ENCODE data around the gene EXOG.

EXOG gene, protein sequence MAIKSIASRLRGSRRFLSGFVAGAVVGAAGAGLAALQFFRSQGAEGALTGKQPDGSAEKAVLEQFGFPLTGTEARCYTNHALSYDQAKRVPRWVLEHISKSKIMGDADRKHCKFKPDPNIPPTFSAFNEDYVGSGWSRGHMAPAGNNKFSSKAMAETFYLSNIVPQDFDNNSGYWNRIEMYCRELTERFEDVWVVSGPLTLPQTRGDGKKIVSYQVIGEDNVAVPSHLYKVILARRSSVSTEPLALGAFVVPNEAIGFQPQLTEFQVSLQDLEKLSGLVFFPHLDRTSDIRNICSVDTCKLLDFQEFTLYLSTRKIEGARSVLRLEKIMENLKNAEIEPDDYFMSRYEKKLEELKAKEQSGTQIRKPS

DNA sequence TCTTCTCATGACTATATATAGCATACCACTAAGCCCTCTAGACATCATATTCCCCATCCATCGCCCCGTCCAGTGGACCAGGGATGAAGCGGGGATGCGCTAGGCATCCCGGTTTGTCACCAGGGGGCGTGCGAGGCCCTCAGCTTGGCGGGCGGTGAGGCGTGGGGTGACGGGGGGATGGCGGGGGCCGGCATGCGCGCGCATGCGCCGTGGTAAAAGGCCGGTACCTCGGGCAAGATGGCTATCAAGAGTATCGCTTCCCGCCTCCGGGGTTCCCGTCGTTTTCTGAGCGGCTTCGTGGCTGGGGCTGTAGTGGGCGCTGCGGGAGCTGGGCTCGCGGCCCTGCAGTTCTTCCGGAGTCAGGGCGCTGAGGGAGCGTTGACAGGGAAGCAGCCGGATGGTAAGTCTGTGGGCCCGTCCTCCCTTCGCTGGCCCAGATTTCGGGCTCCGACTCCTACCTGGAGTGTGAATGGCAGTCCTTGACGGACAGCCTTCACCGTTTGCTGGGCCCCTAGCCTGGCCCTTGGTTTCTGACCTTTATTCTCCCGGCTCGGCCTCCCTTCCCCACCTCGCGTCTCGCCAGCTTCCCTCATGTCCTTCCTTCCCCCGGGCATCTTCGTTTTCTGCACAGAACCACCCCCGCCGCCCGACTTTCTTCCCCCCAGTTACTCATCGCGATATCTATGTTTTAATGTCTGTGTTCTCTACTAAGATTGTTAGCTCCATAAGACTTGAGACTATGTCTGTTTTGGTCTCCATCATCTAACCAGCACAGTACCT lies at the start of gene EXOG:
Gene EXOG (plus strand): TSS at position 210 of the 780 bp plus-strand sequence. CDS start 28 bp downstream, at position 238.
- peak; percentile 92 for DNase-seq (ENCODE audit: low read depth in 1 of 2, low spot score in 1 of 2)

DNA sequence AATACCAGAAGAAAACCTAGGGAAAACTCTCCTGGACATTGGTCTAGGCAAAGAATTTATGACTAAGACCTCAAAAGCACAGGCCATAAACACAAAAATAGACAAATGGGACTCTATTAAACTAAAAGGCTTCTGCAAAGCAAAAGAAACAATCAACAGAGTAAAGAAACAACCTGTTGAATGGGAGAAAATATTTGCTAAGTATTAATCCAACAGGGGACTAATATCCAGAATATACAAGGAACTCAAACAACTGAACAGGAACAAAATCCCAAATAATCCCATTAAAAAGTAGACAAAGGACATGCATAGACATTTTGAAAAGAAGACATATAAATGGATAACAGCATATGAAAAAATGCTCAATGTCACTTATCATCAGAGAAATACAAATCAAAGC lies 49.3 kb upstream of the EXOG start:
- DNase-seq (ENCODE audit: low read depth in 1 of 2, low spot score in 1 of 2), result no peak

DNA sequence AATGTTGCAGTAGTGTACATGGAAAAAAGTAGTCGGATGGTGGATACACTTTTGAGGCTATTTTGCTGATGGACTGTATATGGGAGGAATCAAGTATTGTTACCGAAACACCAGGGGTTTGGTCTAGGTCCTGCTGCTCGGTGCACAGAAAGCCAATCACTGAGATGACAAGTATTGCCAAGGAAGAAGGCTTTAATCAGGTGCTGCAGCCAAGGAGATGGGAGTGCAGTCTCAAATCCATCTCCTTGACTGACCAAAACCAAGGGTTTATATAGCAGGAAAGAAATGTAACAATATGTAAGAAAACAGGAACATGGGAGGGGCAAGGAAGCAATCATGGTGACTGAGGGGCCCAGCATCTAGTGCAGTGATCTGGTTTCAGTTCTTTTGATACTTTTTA lies 45.3 kb upstream of the EXOG start:
- no peak for DNase-seq (ENCODE audit: low read depth in 1 of 2, low spot score in 1 of 2)

DNA sequence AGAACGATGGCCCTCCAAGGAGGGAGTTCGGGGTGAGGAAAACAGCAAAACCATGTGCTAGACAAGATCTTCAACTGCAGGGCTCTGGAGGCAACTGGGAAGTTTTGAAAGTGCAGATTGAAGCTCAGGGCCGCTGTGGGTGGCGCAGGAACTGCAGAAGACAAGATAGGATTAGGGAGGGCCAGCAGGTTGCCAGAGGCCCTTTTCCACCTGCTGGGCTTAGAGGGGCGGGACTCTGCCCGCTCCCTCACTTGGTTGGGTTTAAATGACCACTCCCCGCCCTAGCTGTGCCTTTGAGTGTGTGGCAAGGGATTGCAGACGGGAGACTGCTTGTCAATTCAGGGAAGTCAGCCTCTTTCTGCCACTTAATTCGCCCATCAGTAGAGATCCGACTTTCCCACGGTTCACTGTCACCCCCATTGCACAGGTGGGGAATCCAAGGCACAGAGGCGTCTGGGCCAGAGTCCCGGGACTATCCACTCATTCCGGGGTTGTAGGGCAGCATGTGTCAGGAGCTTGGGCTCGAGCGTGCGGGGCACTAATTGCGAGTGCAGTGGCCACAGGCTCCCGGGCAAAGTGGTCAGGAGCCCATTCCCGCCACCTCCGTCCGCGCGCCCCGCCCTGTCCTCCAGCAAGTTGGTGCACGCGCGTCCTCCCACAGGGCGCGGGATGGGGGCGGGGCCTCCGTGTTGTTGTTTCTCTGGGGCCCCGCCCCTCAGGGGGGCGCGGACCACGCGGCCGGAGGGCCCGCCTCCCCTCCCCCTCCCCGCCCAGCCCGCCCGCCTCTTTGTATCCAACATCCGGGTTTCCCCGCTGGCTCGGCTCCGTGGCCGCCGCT lies 42.8 kb upstream of the EXOG start, which contains the start of gene ACVR2B:
Gene ACVR2B (plus strand): TSS at position 816 of the 838 bp plus-strand sequence. CDS start 433 bp downstream, outside the sequence.
- peak; percentile 29 to 46 for DNase-seq (ENCODE audit: low read depth in 1 of 2, low spot score in 1 of 2)

DNA sequence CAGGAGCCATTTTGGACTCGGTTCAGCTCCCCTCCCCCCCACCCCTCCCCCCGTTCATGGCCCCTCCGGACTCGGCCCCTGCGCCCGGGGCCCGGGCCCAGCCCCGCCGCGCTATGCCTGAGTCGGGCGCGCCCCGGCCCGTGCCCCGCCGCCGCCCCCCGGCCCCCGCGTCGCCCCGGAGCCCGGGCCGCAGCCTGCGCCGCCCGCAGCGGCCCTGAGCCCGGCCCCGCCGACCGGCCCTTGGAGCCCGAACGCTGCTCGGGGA lies 42.3 kb upstream of the EXOG start:
- DNase-seq (ENCODE audit: low read depth in 1 of 2, low spot score in 1 of 2), result no peak

DNA sequence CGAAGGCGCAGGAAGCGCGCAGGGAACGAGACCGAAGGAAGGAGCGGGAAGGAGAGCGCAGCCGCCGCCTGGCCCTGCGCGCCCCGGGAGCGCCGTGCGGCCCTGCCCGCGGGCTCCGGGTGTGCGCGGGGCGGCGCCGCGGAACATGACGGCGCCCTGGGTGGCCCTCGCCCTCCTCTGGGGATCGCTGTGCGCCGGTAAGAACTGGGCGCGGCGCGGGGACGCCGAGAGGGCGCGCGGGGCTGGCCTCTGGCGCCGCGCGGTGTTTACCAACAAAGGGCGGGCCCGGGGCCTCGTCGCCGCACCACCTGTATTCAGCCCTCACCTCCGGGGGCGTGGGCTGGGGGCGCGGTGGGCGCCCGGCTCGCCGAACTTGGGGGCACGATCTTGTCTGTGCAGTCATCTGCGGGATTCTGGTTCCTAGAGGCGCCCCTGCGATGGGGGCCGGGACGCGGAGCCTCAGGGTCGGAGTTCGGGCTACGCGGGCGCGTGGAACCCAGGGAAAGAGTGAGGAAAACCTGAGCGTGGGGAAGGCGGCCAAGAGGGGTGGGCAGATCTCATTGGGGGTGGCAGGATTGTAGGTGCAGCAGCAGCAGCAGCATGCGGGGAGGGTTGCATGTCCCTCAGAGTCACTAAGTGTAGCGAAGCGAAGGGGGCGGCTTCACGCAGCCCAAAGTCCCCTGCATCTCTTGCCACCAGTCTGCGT lies 41.8 kb upstream of the EXOG start:
- DNase-seq (ENCODE audit: low read depth in 1 of 2, low spot score in 1 of 2), result peak in 1 of 2 donors; percentile 9

DNA sequence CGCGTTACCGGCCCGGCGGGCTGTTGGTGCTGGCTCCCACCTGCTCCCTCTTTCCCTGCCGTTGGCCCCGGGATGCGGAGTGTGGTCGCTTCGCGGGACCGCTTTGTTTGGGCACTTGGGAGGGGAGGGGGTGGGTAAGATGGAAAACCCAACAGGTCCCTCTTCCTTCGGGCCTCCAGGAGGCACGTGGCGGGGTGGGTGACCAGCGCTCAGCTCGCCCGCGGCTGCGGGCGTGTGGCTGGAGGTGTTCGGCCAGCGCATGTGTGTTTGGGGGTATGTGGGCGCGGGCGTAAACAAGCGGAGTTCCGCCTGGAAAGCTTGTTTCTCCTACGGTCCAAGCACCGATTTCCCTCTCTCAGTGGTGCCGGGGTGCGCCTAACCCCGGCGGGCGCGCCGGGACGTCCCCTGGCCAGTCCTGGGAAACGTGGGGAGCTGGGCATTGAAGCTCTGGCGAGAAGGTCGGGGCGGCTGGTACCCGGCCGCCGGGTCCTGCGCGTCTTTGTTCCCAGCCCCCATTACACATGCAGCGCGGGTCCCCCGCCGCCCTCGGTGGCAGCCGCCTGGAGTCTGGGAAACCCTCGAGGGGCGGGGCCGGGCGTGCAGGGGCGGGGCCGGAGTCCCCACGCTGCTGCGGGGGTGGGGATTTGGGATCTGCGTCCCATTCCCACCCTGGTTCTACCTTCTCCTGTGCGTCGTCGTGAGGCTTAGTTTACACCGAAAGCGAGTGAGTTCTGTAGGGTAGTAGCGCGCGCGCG lies 41.1 kb upstream of the EXOG start:
- DNase-seq (ENCODE audit: low read depth in 1 of 2, low spot score in 1 of 2), result peak in 1 of 2 donors; percentile 23

DNA sequence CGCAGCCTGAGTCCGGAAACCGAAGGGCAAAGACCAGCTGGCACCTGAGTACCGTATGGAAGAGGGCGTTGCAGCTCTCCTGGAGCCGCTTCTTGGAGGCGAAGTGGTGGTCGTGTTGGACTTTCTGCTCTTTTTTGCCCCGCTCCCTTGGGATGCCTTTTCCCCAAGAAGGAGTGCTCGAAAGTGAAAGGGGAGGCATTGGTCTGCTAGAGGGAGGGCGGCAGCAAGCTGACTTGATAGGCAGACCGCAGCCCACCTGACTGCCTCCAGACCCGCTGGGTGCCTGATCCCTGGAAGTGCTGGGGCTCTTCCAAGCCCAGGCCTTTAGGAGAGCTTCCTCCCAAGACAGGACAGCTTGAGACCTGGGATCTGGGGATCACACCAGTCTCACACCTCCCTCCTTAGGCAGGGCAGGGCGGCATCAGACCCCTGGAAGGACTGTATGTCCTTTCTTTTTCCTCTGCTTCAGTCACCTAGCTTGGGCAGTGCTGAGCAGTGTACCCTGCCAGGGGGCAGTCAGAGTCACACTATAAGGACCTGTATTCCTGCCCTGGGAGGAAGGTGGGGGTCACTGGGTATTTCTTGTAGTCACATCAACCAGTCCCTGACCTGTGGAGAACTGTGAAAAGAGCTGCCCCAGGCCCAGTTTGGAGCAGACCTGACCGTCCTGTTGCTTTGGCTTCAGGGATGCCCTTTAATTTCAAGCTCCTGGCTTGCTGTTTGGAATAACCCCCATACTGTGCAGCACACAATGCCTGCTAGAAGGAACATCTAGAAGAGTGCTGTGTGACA lies 40.3 kb upstream of the EXOG start:
- DNase-seq (ENCODE audit: low read depth in 1 of 2, low spot score in 1 of 2), result no peak

DNA sequence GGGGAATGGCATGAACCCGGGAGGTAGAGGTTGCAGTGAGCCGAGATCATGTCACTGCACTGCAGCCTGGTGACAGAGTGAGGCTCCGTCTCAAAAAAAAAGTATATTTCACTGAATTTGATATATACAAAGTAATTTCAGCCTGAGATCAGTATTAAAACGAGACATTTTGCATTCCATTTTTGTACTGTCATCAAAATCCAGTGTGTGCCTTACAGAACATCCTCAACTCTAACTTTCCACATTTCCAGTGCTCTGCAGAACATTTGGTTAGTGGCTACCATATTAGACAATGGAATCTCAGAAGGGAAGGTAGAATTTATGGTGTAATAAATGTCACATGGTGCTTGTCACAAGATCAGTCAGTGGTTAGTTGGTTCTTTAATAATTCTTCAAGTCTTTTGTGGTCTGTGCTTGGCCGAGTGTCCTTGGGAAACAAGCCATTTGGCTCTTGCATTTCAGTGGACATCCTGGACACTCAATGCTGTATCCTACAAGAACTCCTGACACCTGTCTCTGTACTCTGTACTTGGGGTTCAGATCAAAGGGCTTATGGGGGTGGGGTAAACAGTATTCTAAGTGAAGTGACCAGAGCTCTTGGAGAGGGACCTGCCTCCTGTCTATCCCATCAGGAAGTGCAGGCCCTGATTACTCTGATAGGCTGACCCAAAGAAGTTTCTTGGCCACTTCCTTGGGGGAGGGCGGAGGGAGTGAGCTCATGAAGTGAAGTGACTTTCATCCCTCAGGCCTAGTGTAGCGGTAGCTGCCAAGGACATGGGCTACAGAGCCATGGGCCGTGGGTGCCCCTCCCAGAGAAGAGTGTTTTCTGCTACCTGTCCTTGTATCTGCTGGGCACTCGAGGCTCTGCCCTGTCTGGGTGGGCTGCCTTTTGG lies 38.8 kb upstream of the EXOG start:
- DNase-seq (ENCODE audit: low read depth in 1 of 2, low spot score in 1 of 2), result no peak

DNA sequence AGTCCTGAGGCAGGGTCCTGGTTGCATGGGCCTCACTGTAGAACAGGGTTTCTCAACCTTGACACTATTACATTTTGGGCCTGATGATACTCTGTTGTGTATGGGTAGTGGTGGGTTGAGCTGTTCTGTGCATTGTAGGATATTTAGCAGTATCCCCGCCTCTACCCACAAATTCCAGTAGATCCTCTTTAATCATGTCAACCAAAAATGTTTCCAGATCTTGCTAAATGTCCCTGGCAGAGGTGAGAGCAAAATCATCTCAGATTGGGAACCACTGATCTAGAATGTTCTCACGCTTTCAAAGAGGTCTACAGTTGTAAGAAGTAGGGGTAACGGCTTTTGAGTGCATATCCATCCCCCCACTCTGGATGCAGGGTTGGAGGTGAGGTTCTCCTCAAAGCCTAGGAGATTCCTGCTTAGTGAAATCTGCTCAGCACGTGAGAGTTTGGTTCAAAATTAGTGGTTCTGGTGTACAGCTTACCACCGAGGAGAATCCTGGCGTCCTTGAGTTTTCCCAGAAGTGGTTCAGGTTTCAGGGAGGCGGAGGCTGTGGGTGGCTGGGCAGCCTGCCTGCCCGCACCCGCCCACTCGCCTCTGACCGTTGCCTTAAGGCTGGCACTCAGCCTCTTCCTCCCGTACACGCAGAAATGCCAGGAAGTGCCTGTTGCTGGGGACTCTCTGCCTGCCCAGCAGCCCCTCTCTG lies 37.2 kb upstream of the EXOG start:
- no peak for DNase-seq (ENCODE audit: low read depth in 1 of 2, low spot score in 1 of 2)

DNA sequence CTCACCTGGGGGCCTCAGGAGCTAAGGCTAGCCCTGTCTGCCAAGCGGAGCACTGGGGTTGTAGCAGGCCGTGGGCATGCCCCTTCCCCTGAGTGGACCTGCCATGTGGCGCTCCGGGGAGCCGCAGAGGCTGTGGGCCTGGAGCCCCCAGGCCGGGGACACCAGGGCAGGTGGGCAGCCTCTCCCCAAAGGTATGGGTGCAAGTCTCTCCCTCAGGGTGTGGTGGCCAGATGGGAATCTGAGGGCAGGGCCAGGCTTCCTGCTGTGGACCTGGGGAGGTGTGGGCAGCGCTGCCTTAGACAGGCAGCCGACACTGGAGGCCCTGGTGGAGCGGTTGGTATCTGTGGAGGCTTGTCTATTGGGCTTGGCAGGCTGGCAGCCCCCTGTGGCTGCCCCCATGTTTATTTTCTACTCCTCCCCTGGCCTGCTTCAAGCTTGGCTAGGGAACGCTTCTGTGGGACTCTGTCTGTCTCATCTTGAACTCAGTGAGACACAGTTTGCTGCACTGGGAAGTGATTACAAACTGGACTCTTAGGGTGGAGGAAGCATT lies 36.6 kb upstream of the EXOG start:
- no peak for DNase-seq (ENCODE audit: low read depth in 1 of 2, low spot score in 1 of 2)

DNA sequence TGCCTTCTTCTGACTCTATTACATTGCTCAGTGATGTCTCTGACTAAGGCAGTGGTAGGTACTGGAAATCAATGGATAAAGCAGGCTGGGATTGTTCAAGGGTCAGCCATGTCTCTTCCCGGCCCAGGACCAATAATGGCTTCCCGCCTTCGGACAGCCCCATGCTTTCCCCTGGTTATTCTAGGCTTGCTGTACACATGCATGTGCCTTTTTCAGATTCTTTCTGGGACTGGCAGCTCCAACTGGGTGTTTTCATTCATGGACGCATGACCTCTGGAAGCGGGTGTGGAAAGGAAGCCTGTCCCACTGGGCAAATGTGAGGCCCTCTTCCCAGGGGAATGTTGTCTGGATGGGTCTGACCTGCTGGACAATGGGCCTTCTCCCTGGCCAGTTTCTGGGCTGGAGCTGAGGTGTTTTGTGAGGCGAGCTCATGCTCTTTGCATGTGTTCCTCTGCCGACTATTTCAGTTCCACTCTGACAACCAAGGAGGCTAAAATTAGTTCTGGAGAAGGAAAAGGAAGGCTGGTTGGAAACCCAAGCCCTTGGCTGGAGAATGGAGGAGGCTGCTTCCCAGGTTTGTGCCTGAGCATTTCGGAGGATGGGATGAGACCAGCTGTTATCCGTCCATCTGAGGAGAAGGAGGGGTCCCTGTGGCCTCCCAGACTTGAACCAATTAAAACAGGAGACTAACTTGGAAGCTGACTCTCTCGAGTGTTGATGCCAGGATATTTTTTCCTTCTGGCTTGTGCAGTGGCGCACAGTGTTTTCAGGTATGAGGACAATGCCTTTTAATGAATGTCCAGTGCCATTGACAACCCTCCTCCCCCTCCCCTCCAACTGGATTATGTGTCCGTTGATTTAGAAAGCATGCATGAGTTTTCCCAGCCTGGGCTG lies 35.5 kb upstream of the EXOG start:
- no peak for DNase-seq (ENCODE audit: low read depth in 1 of 2, low spot score in 1 of 2)

DNA sequence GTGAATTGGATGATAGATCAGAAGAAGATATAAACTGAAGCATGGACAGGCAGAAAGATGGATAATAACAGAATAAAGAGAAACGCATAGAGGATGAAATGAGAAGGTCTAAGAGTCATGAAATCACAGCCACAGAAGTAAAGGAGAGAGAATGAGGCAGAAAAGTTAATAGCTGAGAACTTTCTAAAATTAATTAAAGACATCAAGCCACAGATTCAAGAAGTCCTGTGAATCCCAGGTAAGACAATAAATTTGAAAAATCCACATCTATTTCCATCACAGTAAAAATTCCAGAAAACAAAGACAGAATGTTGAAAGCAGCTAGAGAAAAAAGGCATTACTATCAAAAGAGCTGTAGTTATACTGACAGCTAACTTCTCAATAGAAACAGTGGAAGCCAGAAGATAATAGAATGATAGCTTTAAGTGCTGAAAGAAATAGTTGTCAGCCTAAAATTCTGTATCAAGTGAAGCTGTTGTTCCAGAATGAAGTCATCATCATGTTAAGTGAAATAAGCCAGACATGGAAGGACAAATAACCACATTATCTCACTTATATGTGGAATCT lies 30.5 kb upstream of the EXOG start:
- DNase-seq (ENCODE audit: low read depth in 1 of 2, low spot score in 1 of 2), result no peak

DNA sequence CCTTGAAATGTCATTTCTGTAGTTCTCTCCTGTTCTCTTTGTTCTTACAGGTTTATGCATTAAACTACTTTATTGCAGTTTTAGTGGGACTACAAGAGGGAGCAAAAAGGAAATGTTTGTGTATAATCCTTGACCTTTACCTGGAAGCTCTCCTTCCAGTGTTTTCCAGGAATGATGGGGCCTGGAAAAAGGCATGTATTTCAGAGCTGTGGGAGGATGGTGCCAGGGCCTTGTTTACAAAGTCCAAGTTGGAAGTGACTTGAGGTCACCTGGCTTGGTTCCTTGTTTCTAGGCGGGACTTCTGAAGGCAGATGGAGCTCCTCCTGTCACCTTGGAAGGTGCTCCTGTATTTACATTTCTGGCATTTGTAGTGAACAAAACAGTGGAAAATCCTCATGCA lies 27.4 kb upstream of the EXOG start:
- no peak for DNase-seq (ENCODE audit: low read depth in 1 of 2, low spot score in 1 of 2)

DNA sequence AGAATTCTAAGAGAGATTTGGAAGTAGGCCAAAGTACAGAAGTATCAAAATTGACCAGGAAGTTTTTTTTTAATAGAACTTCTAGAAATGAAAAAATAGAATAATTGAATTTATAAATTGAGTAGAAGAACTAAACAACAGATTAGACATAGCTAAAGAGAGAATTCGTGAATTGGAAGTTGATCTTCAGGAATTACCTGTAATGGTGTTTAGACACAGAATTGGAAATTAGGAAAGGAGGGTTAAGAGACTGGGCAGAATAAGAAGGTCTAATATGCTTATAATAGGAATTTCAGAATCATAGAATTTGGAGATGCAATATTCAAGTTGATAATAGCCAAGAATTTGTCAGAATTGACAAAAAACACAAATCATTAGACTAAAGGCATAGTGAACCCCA lies 26.3 kb upstream of the EXOG start:
- no peak for DNase-seq (ENCODE audit: low read depth in 1 of 2, low spot score in 1 of 2)

DNA sequence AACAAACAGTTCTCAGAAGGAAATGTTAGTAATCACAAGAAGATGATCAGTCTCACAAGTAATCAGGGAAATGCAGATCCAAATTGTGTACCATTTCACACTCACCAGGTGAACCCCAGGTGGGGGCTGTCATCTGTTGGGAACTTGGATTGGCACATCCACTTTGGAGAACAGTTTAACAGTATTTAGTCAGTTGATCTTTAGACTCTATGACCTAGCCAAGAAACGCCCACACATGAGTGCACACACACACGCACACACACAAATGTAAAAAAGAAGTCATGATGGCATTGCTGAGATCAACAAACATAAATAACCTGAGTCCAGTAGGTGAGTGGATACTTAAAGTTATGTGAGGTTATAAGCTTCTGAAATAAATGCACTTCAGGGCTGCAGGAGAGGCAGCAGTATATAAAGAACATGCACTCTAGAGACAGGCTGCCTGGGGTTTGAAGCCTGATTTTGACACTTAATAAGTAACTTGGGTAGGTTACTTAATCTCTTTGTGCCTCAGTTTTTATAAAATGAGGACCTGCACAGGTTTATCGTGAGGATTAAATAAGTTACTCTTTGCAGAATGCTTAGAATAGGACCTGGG lies 24.8 kb upstream of the EXOG start:
- no peak for DNase-seq (ENCODE audit: low read depth in 1 of 2, low spot score in 1 of 2)
